NCI-H2081 (cell line): ENCODE measurements around the gene SMG6.
A peak's percentile ranks its signal among the peaks of the same experiment; 100 is the strongest.
"Not testable (repeated sequence)": the region's sequence is repeated elsewhere in the genome, so short reads cannot be mapped to it uniquely, and the experiment has no call there.

ENCODE experiments used
- DNase-seq, 2 experiments: peaks; one replicate each; lab custom pipeline; 2025; lab: John Stamatoyannopoulos, UW

SMG6 gene

DNA sequence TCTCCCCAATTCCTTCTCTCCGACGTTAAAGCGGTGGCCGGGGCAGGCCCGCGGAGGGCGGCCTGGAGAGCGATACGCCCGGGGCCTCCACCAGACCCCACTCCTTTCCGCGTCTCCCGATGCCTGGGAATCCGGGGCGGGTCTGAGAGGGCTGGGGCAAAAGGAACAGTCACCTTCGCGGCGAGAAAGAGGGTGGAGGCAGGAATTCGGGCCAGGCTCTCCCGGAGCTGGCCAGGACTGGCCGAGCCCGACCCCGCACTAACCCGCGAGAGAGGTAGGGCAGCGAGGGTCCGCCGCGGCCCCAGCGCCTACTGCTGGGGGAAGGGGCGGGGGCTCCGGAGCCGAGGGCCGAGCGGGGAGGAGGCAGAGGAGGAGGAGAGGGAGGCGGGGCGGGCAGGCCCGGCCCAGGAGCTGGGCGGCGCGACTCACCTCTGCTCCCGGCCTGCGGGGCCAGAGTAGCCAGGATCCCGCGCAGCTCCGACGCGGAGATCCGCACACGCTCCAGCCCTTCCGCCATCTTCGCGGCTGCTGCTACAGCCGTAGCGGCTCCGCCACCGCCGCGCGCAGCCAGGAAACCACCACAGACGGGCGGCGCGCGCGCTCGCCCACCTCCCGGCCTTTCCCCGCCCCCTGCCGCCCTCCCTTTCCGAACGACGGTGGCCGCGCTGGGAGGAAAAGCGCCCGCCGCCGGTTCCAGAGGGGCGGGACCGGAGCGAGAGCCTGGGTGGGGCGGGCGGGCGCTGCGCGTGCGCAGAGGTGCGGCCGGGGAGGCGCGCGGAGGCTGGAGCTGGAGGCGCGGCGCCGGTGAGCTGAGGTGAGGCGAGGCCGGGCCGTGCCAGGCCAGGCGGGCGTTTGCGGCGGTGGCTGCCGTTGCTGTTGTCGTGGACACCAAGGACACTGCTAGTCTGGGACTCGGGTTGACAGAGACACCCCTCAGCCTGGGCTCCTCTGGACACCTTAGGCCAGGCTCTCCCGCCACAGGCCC, at the start of gene SMG6, which contains the start of gene SRR:
SMG6 (minus strand) TSS at position 582 of the 985 bp plus-strand sequence; CDS start at position 517, 65 bp downstream.
SRR (plus strand) TSS at position 747 of the 985 bp plus-strand sequence. CDS start 11,611 bp downstream, outside the sequence.
- DNase-seq: peak; percentile 82 to 84

DNA sequence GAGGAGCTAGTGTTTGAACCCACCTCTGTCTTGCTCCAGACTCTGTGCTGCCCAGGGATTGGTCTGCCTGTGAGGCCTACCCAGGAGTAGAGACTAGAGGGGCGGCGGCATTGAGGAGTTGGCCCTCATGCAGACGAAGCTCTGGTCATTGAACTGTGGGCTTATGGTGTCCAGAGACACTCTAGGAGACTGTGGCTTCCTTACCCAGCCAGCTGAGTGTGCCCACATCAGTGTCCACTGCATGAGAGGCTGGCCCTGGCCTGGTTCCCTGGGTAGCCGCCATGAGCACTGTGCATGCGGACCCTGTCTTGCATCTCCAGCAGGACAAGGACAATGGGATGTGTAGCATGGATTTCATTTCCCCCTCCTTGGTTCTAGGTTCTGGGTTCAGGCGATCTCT, 47.7 kb upstream of the SMG6 start:
- DNase-seq: no peak

DNA sequence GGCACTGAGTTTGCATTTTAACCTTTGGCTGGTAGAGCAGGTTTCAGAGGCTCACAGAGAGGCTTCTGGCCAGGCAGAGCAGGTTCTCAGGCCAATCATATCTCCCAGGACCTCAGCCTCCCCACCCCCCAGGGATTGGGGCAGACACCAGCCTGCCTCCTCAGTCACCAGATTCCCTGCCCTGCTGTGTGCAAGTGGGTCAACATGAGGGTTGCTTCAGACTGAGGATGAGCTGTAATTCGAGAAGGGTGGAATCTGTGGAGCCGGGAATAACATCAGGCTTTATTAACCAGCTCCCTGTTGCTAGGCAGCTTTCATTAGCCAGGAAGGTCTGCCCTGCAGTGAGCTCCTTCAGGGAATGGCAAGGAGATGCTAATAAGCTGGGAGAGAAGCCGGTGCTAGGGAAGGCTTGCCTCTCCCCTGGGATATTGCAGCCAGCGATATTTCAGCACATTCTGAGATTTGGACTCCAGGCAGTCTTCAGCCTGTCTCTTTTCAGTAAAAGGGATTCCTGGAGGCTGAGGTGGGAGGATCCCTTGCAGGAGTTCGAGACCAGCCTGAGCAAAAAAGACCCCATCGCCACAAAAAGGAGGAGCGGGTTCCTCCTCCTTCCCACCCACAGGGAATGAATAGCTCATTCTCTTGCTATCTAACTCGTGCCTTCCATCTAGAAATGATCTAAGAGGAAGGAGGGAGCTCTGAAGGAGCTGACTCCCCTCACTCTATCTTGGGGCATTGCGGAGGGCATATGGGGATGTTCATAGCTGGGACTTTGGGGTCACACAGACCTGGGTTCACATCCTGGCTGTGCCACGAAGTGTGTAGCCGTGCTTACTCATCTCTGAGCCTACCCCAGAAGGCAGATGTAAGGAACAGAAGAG, 44.5 kb upstream of the SMG6 start:
- peak in 1 of 2 experiments; percentile 46 for DNase-seq

DNA sequence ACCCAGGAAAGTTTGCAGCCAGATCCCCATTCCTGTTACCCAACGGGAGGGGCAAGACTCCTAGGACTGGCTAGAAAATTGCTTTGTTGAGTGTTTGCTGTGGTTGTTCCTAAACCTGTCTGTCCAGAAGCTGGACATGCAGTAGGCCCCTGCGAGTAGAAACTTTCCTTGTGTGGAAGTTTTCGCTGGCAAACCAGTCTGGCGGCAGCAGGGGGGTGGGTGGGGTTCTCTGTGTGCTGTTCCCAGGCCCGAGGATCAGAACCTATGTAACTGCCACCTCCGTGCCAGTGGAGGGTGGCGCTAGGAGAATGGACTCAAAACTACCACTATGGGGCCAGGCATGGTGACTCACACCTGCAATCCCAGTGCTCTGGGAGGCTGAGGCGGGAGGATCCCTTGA, 42.9 kb upstream of the SMG6 start:
- DNase-seq: no peak

DNA sequence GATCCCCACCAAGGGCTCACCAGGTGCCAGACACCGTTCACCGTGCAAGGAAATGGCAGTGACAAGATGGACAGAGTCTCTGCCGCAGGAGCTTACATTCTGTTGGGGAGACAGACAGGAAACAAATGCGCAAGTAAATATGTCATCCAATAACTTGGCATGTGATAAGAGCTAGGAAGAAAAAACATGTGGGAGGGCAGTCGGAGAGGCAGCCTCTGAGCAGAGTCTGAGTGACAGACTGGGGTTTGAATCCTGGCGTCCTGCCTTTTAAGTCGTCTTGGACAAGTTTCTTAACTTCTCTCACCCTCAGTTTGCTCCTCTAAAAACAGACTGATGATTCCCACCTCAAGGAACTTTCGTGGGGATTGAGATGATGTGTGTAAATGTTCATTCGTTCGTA, 40.9 kb upstream of the SMG6 start:
- no peak for DNase-seq

GRCh38 chr17:2343421-2343820, 39.8 kb upstream of the SMG6 start:
- no peak for DNase-seq

GRCh38 chr17:2338315-2338657, 34.7 kb upstream of the SMG6 start:
- DNase-seq: no peak

- DNase-seq: peak in 1 of 2 experiments; percentile 37
Measured at GRCh38 chr17:2337544-2338314, 34.1 kb upstream of the SMG6 start.

- peak; percentile 52 to 65 for DNase-seq
Measured at GRCh38 chr17:2336852-2337543, 33.4 kb upstream of the SMG6 start, which contains the start of gene SGSM2. SGSM2 (plus strand) TSS chr17:2337501; CDS start chr17:2337689, 188 bp downstream.

GRCh38 chr17:2336215-2336851, 32.7 kb upstream of the SMG6 start, which contains the start of gene TSR1:
TSR1 (minus strand) TSS chr17:2336457; CDS start chr17:2336427, 30 bp downstream.
- peak; percentile 79 to 87 for DNase-seq

GRCh38 chr17:2335726-2336214, 32.2 kb upstream of the SMG6 start:
- no peak for DNase-seq

DNA sequence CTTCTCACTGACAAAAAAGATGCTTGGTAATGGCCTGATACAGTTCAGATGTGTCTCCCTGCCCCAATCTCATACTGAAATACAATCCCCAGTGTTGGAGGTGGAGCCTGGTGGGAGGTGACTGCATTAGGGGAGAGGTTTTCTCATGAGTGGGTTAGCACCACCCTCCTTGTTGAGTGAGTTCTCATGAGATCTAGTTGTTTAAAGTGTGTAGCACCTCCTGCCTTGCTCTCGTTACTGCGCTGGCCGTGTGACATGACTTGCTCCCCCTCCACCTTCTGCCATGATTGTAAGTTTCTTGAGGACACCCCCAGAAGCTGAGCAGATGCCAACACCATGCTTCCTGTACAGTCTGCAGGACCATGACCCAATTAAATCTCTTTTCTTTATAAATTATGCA, 27.7 kb upstream of the SMG6 start:
- no peak for DNase-seq

- no peak for DNase-seq
Measured at GRCh38 chr17:2323629-2324314, 20.2 kb upstream of the SMG6 start.

- no peak for DNase-seq
Measured at GRCh38 chr17:2321399-2321798, 17.8 kb upstream of the SMG6 start.

- DNase-seq: no peak
Measured at GRCh38 chr17:2319051-2319450, 15.5 kb upstream of the SMG6 start.

GRCh38 chr17:2317796-2318195, 14.2 kb upstream of the SMG6 start:
- no peak for DNase-seq

DNA sequence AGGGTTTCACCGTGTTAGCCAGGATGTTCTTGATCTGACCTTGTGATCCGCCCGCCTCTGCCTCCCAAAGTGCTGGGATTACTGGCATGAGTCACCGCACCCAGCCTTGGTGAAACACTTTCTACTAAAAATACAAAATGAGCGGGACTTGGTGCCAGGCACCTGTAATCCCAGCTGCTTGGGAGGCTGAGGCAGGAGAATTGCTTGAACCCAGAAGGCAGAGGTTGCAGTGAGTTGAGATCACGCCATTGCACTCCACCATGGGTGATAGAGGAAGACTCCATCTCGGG, 13.3 kb upstream of the SMG6 start:
- DNase-seq: not testable (repeated sequence)

DNA sequence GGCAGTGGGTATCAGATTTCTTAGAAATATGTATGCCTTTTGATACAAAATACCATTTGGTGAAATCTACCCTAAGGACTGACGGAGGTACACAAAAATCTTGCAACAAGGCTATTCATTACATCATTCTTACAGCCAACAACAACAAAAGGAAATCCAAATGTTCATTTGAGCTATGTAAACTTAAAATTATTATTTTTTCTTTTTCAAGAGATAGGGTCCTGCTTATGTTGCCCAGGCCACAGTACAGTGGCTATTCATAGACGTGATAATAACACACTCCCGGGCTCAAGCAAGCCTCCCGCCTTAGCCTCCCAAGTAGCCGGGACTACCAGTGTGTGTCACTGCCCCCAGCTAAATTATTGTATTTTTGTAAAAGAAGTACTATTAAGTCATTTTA, 9.2 kb upstream of the SMG6 start:
- DNase-seq: no peak

- DNase-seq: no peak
Measured at GRCh38 chr17:2309338-2310154, 6.0 kb upstream of the SMG6 start.
